ENCODE results near the gene HS2ST1.

The HS2ST1 gene

GRCh38 chr1:87100271-87100670 is 185.8 kb downstream of the HS2ST1 start:
- intact Hi-C loops (cut with DNase I): no loop called here
- DNase-seq: no peak

GRCh38 chr1:87103074-87103473 is 188.6 kb downstream of the HS2ST1 start:
- intact Hi-C loops (cut with DNase I): no loop called here
- no peak for DNase-seq

DNA sequence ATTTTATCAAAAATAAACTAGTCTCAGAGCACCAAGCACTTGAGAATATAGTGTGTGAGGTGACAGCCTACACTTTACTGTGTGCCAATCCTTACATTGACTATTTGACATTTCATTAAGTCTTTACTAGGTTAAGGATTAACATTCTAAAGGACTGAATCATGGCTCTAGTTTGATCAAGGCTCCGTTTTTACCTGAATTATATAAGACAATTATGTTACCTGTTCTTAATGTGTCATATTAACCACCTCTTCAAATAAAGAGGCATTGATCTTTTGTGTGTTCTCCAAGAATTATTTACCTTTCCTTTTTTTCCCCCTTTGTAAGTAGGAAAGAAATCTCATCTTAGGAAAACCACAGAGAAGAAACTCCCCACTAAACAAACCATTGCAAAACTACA is 189.7 kb downstream of the HS2ST1 start:
- DNase-seq: no peak
- intact Hi-C loops (cut with DNase I): no loop called here

- intact Hi-C loops (cut with DNase I): no loop called here
- no peak for DNase-seq
These were observed 190.5 kb downstream of the HS2ST1 start for GRCh38 chr1:87104945-87105344.

DNA sequence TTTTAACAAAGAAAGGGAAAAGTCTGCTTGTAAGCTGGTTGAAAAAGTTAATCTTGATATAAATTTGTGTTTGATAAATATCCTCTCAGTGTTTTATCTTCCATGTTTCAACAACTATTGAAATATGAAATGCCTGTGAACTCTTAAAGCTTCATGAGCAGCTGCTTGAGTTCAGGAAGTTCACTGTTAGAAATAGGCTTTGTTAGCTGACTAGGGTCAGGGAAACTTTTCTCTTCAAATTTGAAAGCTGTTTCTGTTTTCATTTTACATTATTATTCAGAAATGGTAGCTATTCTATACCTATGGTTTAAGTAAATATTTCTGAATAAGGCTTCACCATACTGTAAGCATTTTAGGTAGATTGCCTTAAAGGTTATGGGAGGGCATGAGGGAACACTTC is 191.7 kb downstream of the HS2ST1 start:
- no peak for DNase-seq

DNA sequence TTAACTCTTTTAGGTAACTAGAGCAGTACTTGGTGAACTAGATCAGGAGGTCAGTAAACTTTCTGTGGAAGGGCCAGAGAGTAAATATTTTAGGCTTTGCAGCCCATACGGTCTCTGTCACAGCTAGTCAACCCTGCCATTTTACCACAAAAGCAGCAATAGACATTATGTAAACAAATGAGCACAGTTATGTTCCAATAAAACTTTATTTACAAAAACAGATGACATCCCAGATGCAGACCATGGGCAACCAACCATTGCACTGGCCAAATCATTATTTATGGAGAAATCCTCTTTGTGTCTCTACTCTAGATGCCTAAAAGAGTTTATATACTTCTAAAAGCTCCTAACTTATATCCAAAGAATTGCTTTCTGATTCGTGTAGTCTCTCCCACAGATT is 192.4 kb downstream of the HS2ST1 start:
- intact Hi-C loops (cut with DNase I): no loop called here
- DNase-seq: no peak

More for the DNA sequence above, 191.7 kb downstream of the HS2ST1 start:
- intact Hi-C loops (cut with DNase I): no loop called here

DNA sequence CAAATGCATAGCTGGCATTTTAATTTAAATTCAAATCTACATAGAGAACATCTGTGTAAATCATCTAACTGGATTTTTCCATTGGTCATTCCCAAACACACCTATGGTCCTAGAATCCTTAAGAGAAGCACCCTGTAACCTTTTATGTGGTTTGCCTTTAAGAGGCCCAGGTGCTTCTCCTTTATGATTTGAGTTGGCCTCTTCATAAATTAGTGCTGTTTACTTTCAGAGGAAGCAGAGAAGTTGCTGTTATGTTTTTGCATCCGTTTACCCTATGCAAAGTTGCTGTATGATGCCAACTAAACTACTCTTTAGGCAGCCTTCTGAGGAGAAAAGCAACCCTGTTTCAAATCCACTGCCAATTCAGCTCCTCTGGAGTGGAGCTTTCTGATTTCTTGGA is 193.8 kb downstream of the HS2ST1 start:
- intact Hi-C loops (cut with DNase I): no loop called here
- DNase-seq: no peak

DNA sequence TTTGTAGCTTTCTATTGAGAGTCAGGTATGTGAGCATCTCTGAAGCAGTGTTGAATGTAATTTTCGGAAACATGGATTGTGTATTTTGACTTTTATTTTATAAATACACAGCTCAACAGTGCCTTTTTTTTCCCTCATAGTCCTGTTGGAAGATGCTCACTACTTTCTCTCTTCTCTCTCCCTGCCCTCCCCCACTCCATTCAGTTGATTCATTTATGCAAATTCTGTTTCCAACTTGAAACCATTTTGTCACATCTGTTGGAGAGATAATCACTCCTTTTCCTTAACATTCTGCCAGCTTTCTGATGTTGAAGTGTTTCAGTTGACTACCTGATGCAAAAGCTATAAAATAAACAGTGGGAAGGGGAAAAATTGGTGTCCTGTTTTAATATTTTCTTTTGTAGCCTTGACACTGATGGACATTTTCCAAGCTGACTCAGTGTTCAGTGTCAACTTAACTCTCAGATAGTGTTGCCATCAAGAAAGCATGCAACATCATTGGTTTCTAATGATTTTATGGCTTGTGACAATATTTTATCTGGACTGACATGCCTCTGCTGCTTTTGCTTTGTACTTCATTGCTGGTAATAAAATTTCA is 194.5 kb downstream of the HS2ST1 start:
- intact Hi-C loops (cut with DNase I): no loop called here

DNA sequence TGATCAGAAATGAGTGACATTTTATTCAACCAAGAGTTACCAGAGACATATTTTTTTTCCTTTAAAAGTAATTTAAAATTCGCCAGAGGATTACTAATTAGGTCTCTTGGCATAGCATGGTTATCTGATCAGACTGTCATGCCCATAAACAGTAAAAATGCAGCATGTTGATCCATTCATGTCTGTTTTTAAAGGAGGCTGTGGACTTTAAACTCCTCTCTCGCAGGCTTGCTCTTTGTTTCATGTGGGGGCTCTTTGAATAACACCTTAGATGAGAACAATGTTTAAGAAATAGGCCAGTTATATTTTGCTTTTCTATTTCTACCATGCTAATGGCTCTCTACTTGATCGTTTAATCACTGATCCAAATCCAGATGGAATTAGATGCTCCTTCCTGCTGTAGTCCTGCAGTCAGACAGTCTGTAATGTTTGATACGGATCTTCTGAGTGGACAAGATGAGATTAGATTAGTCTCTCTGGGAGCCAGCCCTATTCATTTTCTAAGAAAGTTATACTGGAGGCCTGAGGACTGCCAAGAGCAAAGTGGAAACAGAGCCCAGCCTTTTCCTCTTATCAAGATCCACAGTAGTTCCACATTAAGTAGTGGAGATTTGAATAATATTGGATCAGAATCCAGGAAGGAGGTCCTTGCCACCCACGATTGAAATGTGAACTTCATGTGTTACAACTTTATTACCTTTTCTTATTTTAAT is 197.4 kb downstream of the HS2ST1 start:
- DNase-seq: no peak
- intact Hi-C loops (cut with DNase I): no loop called here

More for the DNA sequence above, 194.5 kb downstream of the HS2ST1 start:
- DNase-seq: no peak

DNA sequence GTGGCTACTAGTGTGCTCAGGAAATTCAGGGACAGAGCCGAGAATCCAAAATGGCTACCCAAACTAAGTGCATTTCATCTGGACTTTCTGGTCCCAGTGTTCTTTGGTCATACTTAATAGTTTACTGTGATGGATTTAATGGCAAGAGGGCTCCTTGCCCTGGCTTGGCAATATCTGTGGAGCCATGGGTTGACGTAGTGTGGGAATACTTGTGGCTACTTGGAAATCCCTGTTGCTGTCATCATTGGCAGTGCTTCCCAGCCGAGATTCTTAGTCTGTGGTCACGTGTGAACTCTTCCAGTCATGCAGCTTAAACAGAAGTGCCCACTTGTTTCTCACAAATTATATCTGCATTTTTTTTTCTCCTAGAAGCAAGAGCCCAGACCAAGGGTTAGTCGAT is 198.9 kb downstream of the HS2ST1 start:
- no peak for DNase-seq
- intact Hi-C loops (cut with DNase I): no loop called here

DNA sequence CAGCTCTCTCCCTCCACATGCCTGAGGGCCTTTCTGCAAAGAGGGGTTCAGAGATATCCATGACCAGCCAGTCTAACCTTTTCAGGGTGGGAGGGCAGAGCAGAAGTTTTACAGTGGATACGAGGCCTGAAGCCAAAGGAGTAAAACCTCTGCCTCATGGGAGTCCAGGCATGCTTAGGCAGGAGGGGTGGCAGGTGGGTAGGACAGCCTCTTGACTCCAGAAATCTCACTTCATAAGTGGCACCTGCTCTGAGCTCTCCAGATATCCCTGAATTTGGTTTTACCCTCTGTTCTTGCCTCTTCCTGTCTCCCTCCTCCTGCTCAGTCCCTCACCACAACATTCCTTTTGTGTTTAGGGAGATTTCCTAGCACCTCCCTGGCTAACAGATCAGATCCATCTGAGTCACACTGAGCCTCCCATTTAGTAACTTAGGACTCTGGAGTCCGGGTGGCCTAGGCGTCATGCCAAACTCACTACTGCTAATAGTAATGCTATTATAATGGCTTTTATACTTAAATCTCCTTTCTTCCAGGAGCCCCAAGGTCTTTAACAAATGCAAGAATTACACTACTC is 201.0 kb downstream of the HS2ST1 start:
- DNase-seq: no peak
- intact Hi-C loops (cut with DNase I): no loop called here

DNA sequence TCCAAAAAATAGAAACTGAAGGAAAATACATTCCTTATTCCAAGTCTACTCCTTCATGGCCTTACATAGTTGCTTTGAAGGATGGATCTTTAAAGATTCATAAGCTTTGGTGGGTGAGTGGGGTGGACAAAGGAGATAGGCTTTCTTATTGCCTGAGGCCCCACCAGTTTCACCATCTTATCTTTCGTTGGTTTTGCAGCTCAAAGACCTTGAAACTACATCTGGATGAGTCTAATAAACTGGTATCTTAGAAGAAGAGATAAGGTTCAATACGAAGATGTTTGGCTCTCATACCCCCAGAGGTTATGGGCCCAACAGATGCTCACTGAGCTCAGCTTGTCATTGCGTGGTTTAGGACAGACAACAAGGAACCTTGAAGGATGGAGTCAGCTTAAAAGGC is 201.5 kb downstream of the HS2ST1 start:
- intact Hi-C loops (cut with DNase I): no loop called here

DNA sequence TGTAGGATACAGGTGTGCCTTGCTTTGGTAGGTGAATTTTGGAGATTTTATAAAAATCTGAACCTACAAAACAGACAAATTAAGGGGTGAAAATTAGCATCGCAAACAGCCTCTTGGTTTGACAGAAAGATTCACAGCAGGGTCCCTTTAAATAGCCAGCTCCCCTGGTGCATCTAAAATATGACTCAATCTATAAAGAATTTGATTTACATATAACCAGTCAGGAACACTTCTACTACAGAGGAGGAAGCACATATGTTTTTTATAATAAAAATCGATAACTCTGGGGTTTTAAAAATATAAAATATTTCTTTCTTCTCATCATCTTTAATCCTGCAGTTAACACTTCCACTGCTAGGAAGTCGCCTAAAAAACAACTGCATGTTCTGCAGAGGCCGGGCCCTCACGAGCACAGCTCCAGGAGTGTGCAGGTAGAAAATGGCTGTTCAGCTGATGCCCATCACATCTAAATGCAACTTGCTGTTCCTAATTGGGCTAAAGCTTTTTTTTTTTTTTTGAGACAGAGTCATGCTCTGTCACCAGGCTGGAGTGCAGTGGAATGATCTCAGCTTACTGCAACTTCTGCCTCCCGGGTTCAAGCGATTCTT is 203.4 kb downstream of the HS2ST1 start:
- intact Hi-C loops (cut with DNase I): no loop called here
- DNase-seq: no peak

More for the DNA sequence above, 201.5 kb downstream of the HS2ST1 start:
- no peak for DNase-seq

- intact Hi-C loops (cut with DNase I): no loop called here
- DNase-seq: peak in 1 of 10 donors; percentile 2
These were observed 205.2 kb downstream of the HS2ST1 start for GRCh38 chr1:87119541-87120140.

GRCh38 chr1:87120779-87121178 is 206.3 kb downstream of the HS2ST1 start:
- DNase-seq: no peak
- intact Hi-C loops (cut with DNase I): no loop called here

GRCh38 chr1:87121711-87122163 is 207.3 kb downstream of the HS2ST1 start:
- intact Hi-C loops (cut with DNase I): no loop called here
- DNase-seq: no peak

- no peak for DNase-seq
- intact Hi-C loops (cut with DNase I): no loop called here
These were observed 207.8 kb downstream of the HS2ST1 start for GRCh38 chr1:87122243-87122642.

GRCh38 chr1:87123610-87124009 is 209.2 kb downstream of the HS2ST1 start:
- intact Hi-C loops (cut with DNase I): no loop called here
- DNase-seq: no peak

- no peak for DNase-seq
- intact Hi-C loops (cut with DNase I): no loop called here
These were observed 212.6 kb downstream of the HS2ST1 start for GRCh38 chr1:87126886-87127505.

- intact Hi-C loops (cut with DNase I): no loop called here
- DNase-seq: no peak
These were observed 213.1 kb downstream of the HS2ST1 start for GRCh38 chr1:87127581-87127980.

- no peak for DNase-seq
- intact Hi-C loops (cut with DNase I): no loop called here
These were observed 214.6 kb downstream of the HS2ST1 start for GRCh38 chr1:87129038-87129437.
